Mononuclear cell (primary cell): ENCODE measurements around the gene GABRQ. TPM values are rescaled to one million over a fixed set of nuclear protein-coding genes. Genes with fewer than 3 reads are reported as not detected.

ENCODE experiments used
- H3K27me3 ChIP-seq: 2 replicates; pipeline ENCODE4 v1.6.0; 2011; ENCODE audit warnings: low read length, control low read depth; ENCODE audit not compliant: insufficient read depth
- H3K4me1 ChIP-seq: 2 replicates; pipeline ENCODE4 v1.5.1; 2011; ENCODE audit warnings: mild to moderate bottlenecking, low read length, control low read depth; ENCODE audit not compliant: insufficient read depth
- H3K4me3 ChIP-seq: 2 replicates; pipeline ENCODE4 v1.5.1; 2011; ENCODE audit warnings: mild to moderate bottlenecking, low read length, moderate library complexity
- H3K9me3 ChIP-seq: 2 replicates; pipeline ENCODE4 v1.5.1; 2011; ENCODE audit warnings: low read depth, mild to moderate bottlenecking, control low read depth, low read length
- total RNA-seq: library from RNA; depleted of rRNA; stranded (reverse); fragments of >200 nt; gene quantifications from one replicate; pipeline ENCODE4 v1.2.3, GENCODE V29; 2012

The GABRQ gene
- under 0.01 TPM for total RNA-seq

- no peak within 1 kb of the TSS for H3K4me3 ChIP-seq
- no peaks in the 10 kb centered on the region for H3K9me3 ChIP-seq
- no peaks in the 10 kb centered on the region for H3K4me1 ChIP-seq
- peaks cover 14% of the 10 kb centered on the region for H3K27me3 ChIP-seq
Measured at GRCh38 chrX:152637649-152638442, at the start of gene GABRQ. Gene GABRQ, plus strand, starts transcription at chrX:152637895. Its CDS starts 308 bp downstream, at chrX:152638203.

- no peaks in the 10 kb centered on the region for H3K27me3 ChIP-seq
- H3K9me3 ChIP-seq = no peaks in the 10 kb centered on the region
- no peak overlapping the region for H3K4me3 ChIP-seq
- H3K4me1 ChIP-seq = no peaks in the 10 kb centered on the region
Measured at GRCh38 chrX:152588206-152588605, 49.5 kb upstream of the GABRQ start.

DNA sequence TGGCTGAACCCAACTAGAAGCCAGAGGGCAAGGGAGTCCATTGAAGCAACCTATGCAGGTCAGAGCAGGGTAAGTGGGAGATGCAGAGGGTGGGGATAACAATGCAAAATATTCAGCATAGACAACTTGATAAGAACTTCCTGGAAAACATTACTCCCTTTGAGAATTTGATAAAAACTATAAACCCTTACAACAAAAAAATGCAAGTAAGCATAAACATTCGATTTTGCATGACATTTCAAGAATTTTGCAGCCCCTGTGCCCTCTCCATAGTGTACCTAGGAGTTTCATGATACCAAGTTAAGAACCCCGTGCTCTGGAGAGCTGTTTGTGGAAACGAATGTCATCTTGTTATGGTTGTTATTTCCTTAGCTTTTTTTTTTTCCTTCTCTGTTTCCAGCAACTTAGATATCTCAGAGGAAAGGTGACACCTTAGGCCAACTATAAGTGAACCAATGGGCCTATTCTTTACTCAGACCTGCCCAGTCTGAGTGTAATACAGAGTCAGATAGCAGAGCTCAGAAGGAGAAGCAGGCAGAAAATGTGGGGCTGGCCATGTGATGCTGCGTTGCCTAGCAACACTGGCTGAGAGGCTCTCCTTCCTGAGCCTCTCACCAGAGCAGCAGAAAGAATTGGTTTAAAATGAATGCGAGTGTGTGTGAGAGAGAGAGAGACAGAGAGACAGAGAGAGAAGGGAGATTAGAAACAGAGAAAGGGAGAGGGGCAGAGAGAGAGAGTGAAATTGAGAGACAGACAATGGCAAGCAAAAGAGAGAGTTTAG, 36.7 kb upstream of the GABRQ start:
- H3K9me3 ChIP-seq = no peaks in the 10 kb centered on the region
- no peak overlapping the region for H3K4me3 ChIP-seq
- no peaks in the 10 kb centered on the region for H3K4me1 ChIP-seq
- no peaks in the 10 kb centered on the region for H3K27me3 ChIP-seq

GRCh38 chrX:152601848-152602616, 35.7 kb upstream of the GABRQ start:
- Histone ChIP-seq H3K4me3 (no peak overlapping the region), H3K27me3 (no peaks in the 10 kb centered on the region), H3K4me1 (no peaks in the 10 kb centered on the region), H3K9me3 (no peaks in the 10 kb centered on the region)

GRCh38 chrX:152614791-152615190, 22.9 kb upstream of the GABRQ start:
- no peaks in the 10 kb centered on the region for H3K9me3 ChIP-seq
- H3K27me3 ChIP-seq = no peaks in the 10 kb centered on the region
- no peaks in the 10 kb centered on the region for H3K4me1 ChIP-seq
- no peak overlapping the region for H3K4me3 ChIP-seq

DNA sequence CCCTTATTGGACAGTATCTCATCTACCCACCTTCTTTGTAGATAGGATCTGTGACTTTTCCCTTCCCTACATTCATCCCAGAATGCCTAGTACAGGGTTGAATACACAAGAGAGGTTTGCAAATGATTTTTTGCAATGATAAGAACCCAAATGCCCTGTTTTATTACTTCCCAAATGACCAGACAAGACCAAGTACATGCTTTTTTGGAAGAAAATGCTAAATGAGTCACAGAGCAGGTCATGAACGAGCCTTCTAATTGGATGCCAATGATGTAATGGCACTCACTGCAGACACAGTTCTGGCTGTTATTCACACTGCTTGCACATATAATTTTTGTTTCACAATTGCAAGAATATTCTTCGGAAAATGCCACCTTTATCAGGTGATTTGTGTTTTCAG, 17.8 kb upstream of the GABRQ start:
- Histone ChIP-seq H3K4me1 (no peaks in the 10 kb centered on the region), H3K9me3 (no peaks in the 10 kb centered on the region), H3K4me3 (no peak overlapping the region), H3K27me3 (no peaks in the 10 kb centered on the region)

DNA sequence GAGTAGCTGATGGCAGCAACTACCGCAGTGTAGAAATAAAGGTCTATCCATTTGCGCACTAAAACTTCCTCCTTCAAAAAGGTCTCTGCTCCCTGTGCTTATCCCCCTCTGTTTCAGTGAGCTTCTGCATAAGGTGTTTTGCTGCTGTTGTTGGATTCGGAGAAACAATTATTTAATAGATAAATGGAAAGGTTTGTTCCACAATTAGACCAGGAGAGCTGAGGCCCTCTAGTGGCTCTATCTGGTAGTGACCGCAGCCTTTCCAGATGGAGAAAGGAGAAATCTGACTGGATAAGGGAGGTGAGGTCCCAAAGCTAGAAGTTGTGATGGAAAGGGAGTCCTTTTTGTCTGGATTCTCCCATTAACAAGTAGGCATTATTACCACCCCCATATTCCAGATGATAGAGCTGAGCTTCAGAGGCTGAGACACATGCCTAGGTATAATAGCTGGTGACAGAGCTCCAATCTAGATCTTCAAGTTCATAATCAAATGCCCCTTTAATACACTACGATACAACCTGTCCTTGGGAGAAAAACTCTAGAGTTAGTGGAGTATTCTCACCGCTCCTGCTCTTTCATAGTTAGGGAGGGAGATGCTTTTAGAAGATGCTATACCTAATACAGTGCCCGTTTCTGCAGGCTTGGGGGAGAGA, 5.1 kb upstream of the GABRQ start:
- no peak overlapping the region for H3K4me3 ChIP-seq
- H3K27me3 ChIP-seq = peaks cover 10% of the 10 kb centered on the region
- no peaks in the 10 kb centered on the region for H3K4me1 ChIP-seq
- no peaks in the 10 kb centered on the region for H3K9me3 ChIP-seq

GRCh38 chrX:152635941-152636340, 1.8 kb upstream of the GABRQ start:
- no peaks in the 10 kb centered on the region for H3K4me1 ChIP-seq
- H3K4me3 ChIP-seq = no peak overlapping the region
- no peaks in the 10 kb centered on the region for H3K9me3 ChIP-seq
- peaks cover 14% of the 10 kb centered on the region for H3K27me3 ChIP-seq

DNA sequence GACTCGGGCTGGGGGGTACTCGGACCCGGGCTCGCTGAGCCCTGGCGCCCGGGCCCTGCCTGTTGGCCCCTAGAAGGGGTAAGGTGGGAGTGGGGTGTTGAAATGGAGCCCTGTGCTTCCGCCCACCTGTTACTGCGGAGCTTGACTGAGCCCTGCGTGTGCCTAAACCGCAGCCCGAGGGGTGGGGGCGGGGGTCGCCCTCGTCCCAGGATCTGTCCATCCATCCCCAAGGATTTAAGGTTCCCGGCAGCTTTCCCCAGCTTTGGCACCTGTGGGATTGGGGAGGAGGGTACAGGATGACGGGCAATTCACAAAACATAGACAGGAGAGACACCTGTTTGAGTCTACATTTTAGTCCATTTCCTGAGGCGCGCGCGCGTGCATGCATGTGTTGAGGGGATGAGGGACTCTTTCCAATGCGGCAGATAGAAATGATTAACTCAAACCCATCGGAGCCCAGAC, 779 bp downstream of the GABRQ start:
- Histone ChIP-seq H3K9me3 (no peaks in the 10 kb centered on the region), H3K27me3 (peaks cover 14% of the 10 kb centered on the region), H3K4me3 (no peak overlapping the region), H3K4me1 (no peaks in the 10 kb centered on the region)

- Histone ChIP-seq H3K27me3 (peaks cover 14% of the 10 kb centered on the region), H3K9me3 (no peaks in the 10 kb centered on the region), H3K4me1 (no peaks in the 10 kb centered on the region), H3K4me3 (no peak overlapping the region)
Measured at GRCh38 chrX:152639426-152639825, 1.7 kb downstream of the GABRQ start.

DNA sequence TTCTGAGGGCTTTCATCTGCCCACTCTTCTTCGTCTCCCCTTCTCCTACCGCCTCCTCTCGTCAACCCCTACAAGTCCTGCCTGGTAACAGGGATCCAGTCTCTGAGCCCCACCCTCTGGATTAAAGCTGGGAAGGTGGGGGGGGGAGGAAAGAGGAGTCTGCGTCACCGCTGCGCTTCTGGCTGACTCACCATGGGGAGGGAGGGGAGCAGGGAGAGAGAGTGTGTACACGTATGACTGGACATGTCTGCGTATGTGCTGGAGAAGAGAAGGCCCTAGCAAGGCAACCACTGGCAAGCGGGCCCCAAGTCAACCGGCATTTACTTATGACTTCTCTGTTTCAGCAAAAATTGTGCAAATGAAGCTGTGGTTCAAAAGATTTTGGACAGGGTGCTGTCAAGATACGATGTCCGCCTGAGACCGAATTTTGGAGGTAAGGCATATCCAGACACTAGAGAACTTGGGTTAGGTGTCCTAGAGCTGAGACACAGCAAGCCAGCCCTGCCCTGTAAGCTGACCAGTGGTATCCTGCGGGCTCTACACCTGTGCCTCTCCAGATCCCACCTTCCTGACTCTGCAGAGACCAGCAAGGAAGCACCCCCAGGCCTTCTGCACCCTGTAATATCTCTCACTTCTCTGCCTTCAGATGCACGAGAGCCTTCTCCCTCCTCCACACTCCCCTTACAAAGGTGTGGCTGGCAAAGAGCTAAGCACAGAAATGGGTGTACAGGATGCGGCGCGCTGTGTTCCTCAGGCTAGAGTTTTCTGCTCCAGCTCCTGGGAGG, 2.5 kb downstream of the GABRQ start:
- Histone ChIP-seq H3K9me3 (no peaks in the 10 kb centered on the region), H3K4me1 (no peaks in the 10 kb centered on the region), H3K4me3 (no peak overlapping the region), H3K27me3 (peaks cover 14% of the 10 kb centered on the region)

GRCh38 chrX:152641256-152641875, 3.7 kb downstream of the GABRQ start:
- H3K9me3 ChIP-seq = no peaks in the 10 kb centered on the region
- no peaks in the 10 kb centered on the region for H3K4me1 ChIP-seq
- H3K27me3 ChIP-seq = peaks cover 9% of the 10 kb centered on the region
- no peak overlapping the region for H3K4me3 ChIP-seq

GRCh38 chrX:152641996-152642395, 4.3 kb downstream of the GABRQ start:
- Histone ChIP-seq H3K27me3 (peaks cover 5% of the 10 kb centered on the region), H3K4me1 (no peaks in the 10 kb centered on the region), H3K4me3 (no peak overlapping the region), H3K9me3 (no peaks in the 10 kb centered on the region)
